Globus pallidus (tissue), 1 donor: ENCODE data around the gene CLDN2.
"Not testable (repeated sequence)": the region's sequence is repeated elsewhere in the genome, so short reads cannot be mapped to it uniquely, and the experiment has no call there.

ENCODE experiments used
- DNase-seq: peaks from one replicate; pipeline ENCODE4 v3.0.0-alpha.2; 2015; ENCODE audit warnings: low spot score

Gene CLDN2

GRCh38 chrX:106919932-106920452, at the start of gene CLDN2:
Gene CLDN2 (plus strand): TSS chrX:106920402. CDS start chrX:106928229, 7,827 bp downstream.
- no peak for DNase-seq

- DNase-seq, result not testable (repeated sequence)
Measured at GRCh38 chrX:106872796-106873195, 47.4 kb upstream of the CLDN2 start.

GRCh38 chrX:106874075-106874474, 46.1 kb upstream of the CLDN2 start:
- DNase-seq, result no peak

- DNase-seq, result no peak
Measured at GRCh38 chrX:106875151-106875550, 45.1 kb upstream of the CLDN2 start.

- DNase-seq, result no peak
Measured at GRCh38 chrX:106889468-106889867, 30.7 kb upstream of the CLDN2 start.

GRCh38 chrX:106891762-106892460, 28.3 kb upstream of the CLDN2 start:
- DNase-seq, result no peak

GRCh38 chrX:106894392-106894909, 25.8 kb upstream of the CLDN2 start:
- DNase-seq, result peak; percentile 62

- no peak for DNase-seq
Measured at GRCh38 chrX:106894978-106895452, 25.2 kb upstream of the CLDN2 start.

- DNase-seq, result no peak
Measured at GRCh38 chrX:106897259-106897658, 22.9 kb upstream of the CLDN2 start.

GRCh38 chrX:106898462-106898861, 21.7 kb upstream of the CLDN2 start:
- DNase-seq, result peak; percentile 31

- no peak for DNase-seq
Measured at GRCh38 chrX:106899276-106899675, 20.9 kb upstream of the CLDN2 start.

- DNase-seq, result no peak
Measured at GRCh38 chrX:106899841-106900240, 20.4 kb upstream of the CLDN2 start.

GRCh38 chrX:106901341-106901740, 18.9 kb upstream of the CLDN2 start:
- DNase-seq, result no peak

GRCh38 chrX:106901781-106902219, 18.4 kb upstream of the CLDN2 start:
- DNase-seq, result no peak

GRCh38 chrX:106902684-106903083, 17.5 kb upstream of the CLDN2 start:
- no peak for DNase-seq

GRCh38 chrX:106903291-106903824, 16.8 kb upstream of the CLDN2 start, which contains the start of gene RIPPLY1:
Gene RIPPLY1 (minus strand): TSS chrX:106903341. CDS start chrX:106903287, 54 bp downstream.
- no peak for DNase-seq

- no peak for DNase-seq
Measured at GRCh38 chrX:106903856-106904528, 16.2 kb upstream of the CLDN2 start.

GRCh38 chrX:106905064-106905708, 15.0 kb upstream of the CLDN2 start:
- DNase-seq, result no peak

- no peak for DNase-seq
Measured at GRCh38 chrX:106906361-106906760, 13.8 kb upstream of the CLDN2 start.

GRCh38 chrX:106912864-106913263, 7.3 kb upstream of the CLDN2 start:
- no peak for DNase-seq

GRCh38 chrX:106917830-106918500, 2.2 kb upstream of the CLDN2 start:
- no peak for DNase-seq
